ENCODE data around the gene CNGA2. TPM values are rescaled to one million over a fixed set of nuclear protein-coding genes. Genes with fewer than 3 reads are reported as not detected.
"Not testable (repeated sequence)": the region's sequence is repeated elsewhere in the genome, so short reads cannot be mapped to it uniquely, and the experiment has no call there.

CNGA2 gene
- not detected for total RNA-seq
- not detected for polyA plus RNA-seq (ENCODE audit: insufficient read length in 2 of 2)
- long read RNA-seq, donor 1 = 0 reads
- long read RNA-seq, donor 2 = 0 reads
- long read RNA-seq, donor 3 = 0 reads
- long read RNA-seq, donor 4 = 0 reads

GRCh38 chrX:151734446-151734845 lies at the start of gene CNGA2:
CNGA2 (plus strand) TSS chrX:151734746; CDS start chrX:151738484, 3,738 bp downstream.
- no peaks in the 10 kb centered on the region for H3K4me1 ChIP-seq (ENCODE audit: control insufficient read depth, insufficient read depth, low read length)
- no peak for DNase-seq (ENCODE audit: low read depth in 4 of 6, low spot score in 6 of 6)
- H3K27me3 ChIP-seq (ENCODE audit: control insufficient read depth, insufficient read depth, low read length) = no peaks in the 10 kb centered on the region
- H3K9me3 ChIP-seq (ENCODE audit: control insufficient read depth, insufficient read depth, low read length) = no peaks in the 10 kb centered on the region
- H3K4me3 ChIP-seq (ENCODE audit: low read depth, low read length) = no peak within 1 kb of the TSS
- no peak within 1 kb of the TSS for H3K27ac ChIP-seq (ENCODE audit: low read depth, low read length)
- no peaks in the 10 kb centered on the region for H3K36me3 ChIP-seq (ENCODE audit: control insufficient read depth, insufficient read depth, low read length)
- WGBS (ENCODE audit: insufficient coverage) = 56% methylated on average over 4 of the region's 4 CpGs

DNA sequence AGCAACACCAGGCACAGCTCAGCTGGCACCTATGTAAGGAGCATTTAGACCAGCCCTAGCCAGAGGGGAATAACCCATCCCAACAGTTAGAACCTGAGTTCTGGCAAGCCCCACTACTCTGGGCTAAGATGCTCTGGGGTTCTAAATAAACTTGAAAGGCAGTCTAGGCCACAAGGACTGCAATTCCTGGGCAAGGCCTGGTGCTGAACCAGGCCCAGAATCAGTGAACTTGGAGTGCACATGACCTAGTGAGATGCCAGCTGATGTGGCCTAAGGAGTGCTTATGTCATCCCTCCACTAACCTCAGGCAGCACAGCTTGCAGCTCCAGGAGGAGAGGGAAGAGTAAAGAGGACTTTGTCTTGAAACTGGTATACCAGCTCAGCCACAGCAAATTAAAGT lies 46.9 kb upstream of the CNGA2 start:
- Histone ChIP-seq H3K36me3 (ENCODE audit: control insufficient read depth, insufficient read depth, low read length) (no peaks in the 10 kb centered on the region), H3K27ac (ENCODE audit: low read depth, low read length) (no peak overlapping the region), H3K4me3 (ENCODE audit: low read depth, low read length) (no peak overlapping the region), H3K9me3 (ENCODE audit: control insufficient read depth, insufficient read depth, low read length) (no peaks in the 10 kb centered on the region), H3K27me3 (ENCODE audit: control insufficient read depth, insufficient read depth, low read length) (no peaks in the 10 kb centered on the region), H3K4me1 (ENCODE audit: control insufficient read depth, insufficient read depth, low read length) (no peaks in the 10 kb centered on the region)
- no peak for DNase-seq (ENCODE audit: low read depth in 4 of 6, low spot score in 6 of 6)

DNA sequence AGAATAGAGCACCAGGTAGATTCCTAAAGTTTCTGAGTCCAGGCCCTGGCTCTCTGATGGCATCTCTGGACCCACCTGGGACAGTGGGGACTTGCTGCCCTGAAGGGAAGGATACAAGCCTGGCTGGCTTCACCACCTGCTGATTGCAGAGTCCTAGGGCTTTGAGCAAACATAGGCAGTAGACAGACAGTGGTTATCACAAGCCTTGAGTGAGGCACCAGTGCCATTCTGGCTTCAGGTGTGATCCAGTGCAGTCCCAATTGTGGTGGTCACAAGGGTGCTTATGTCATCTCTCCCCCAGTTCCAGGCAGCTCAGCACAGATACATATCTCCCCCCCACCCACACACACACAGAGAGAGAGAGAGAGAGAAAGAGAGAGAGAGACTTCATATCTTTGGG lies 45.9 kb upstream of the CNGA2 start:
- no peaks in the 10 kb centered on the region for H3K36me3 ChIP-seq (ENCODE audit: control insufficient read depth, insufficient read depth, low read length)
- DNase-seq (ENCODE audit: low read depth in 4 of 6, low spot score in 6 of 6) = no peak
- no peak overlapping the region for H3K27ac ChIP-seq (ENCODE audit: low read depth, low read length)
- no peaks in the 10 kb centered on the region for H3K27me3 ChIP-seq (ENCODE audit: control insufficient read depth, insufficient read depth, low read length)
- no peak overlapping the region for H3K4me3 ChIP-seq (ENCODE audit: low read depth, low read length)
- no peaks in the 10 kb centered on the region for H3K4me1 ChIP-seq (ENCODE audit: control insufficient read depth, insufficient read depth, low read length)
- H3K9me3 ChIP-seq (ENCODE audit: control insufficient read depth, insufficient read depth, low read length) = no peaks in the 10 kb centered on the region

- no peak for DNase-seq (ENCODE audit: low read depth in 4 of 6, low spot score in 6 of 6)
- no peak overlapping the region for H3K27ac ChIP-seq (ENCODE audit: low read depth, low read length)
- H3K4me3 ChIP-seq (ENCODE audit: low read depth, low read length) = no peak overlapping the region
- H3K36me3 ChIP-seq (ENCODE audit: control insufficient read depth, insufficient read depth, low read length) = no peaks in the 10 kb centered on the region
- H3K9me3 ChIP-seq (ENCODE audit: control insufficient read depth, insufficient read depth, low read length) = no peaks in the 10 kb centered on the region
- peaks cover 19% of the 10 kb centered on the region for H3K4me1 ChIP-seq (ENCODE audit: control insufficient read depth, insufficient read depth, low read length)
- H3K27me3 ChIP-seq (ENCODE audit: control insufficient read depth, insufficient read depth, low read length) = no peaks in the 10 kb centered on the region
- WGBS (ENCODE audit: insufficient coverage) = 87% methylated on average over 6 of the region's 6 CpGs
These were observed 41.7 kb upstream of the CNGA2 start for GRCh38 chrX:151692825-151693224.

GRCh38 chrX:151694121-151694520 lies 40.4 kb upstream of the CNGA2 start:
- Histone ChIP-seq H3K9me3 (ENCODE audit: control insufficient read depth, insufficient read depth, low read length) (no peaks in the 10 kb centered on the region), H3K4me3 (ENCODE audit: low read depth, low read length) (no peak overlapping the region), H3K27me3 (ENCODE audit: control insufficient read depth, insufficient read depth, low read length) (no peaks in the 10 kb centered on the region), H3K36me3 (ENCODE audit: control insufficient read depth, insufficient read depth, low read length) (no peaks in the 10 kb centered on the region), H3K27ac (ENCODE audit: low read depth, low read length) (no peak overlapping the region), H3K4me1 (ENCODE audit: control insufficient read depth, insufficient read depth, low read length) (peaks cover 19% of the 10 kb centered on the region)
- DNase-seq (ENCODE audit: low read depth in 4 of 6, low spot score in 6 of 6) = no peak
- 70% methylated on average over 7 of the region's 12 CpGs for WGBS (ENCODE audit: insufficient coverage)

GRCh38 chrX:151694661-151695582 lies 39.6 kb upstream of the CNGA2 start, which contains the start of gene PRRG3:
PRRG3 (plus strand) TSS chrX:151695458; CDS start chrX:151698815, 3,357 bp downstream.
- no peaks in the 10 kb centered on the region for H3K9me3 ChIP-seq (ENCODE audit: control insufficient read depth, insufficient read depth, low read length)
- WGBS (ENCODE audit: insufficient coverage) = 23% methylated on average over 91 of the region's 100 CpGs
- no peaks in the 10 kb centered on the region for H3K27me3 ChIP-seq (ENCODE audit: control insufficient read depth, insufficient read depth, low read length)
- H3K4me3 ChIP-seq (ENCODE audit: low read depth, low read length) = peak within 1 kb of the TSS; percentile 26
- H3K4me1 ChIP-seq (ENCODE audit: control insufficient read depth, insufficient read depth, low read length) = peaks cover 19% of the 10 kb centered on the region
- DNase-seq (ENCODE audit: low read depth in 4 of 6, low spot score in 6 of 6) = peak in 2 of 6 donors; percentile 41 to 68
- no peak within 1 kb of the TSS for H3K27ac ChIP-seq (ENCODE audit: low read depth, low read length)
- H3K36me3 ChIP-seq (ENCODE audit: control insufficient read depth, insufficient read depth, low read length) = peaks cover 2% of the 10 kb centered on the region

DNA sequence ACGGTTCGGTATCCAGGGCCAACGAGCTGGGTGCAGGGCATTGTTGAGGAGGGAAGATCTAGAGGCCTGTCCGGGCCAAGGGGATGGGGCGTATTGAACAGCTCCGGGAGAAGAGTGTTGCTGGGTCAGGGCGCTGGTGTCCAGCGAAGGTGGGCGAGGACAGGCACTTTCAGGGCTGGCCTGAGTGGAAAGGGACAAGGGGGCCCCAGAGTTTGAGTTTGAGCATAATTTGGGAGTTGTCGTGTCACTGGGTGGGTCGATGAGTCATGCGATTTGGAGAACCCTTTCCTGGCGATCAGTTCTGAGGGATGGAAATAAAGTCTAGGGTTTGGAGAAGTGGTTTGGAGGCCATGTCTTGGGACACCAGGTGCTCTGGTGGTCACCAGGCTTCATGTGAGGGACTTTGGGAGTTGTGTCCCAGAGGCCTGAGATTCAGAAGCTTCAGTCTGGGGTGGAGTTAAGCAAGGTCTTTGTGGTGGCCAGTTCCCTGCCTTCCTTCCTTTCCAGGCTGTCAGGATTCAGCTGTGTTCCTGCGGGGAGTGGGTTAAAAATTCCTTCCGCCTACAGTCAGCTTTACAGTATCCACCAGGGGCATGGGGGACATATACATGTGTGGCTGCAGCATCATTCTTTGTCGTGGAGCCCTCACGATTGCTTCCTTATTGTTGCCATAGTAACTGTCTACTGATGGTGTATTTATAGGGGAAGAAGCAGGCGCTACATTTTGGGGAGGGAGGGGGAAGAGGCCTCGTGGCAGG lies 38.8 kb upstream of the CNGA2 start:
- Histone ChIP-seq H3K4me1 (ENCODE audit: control insufficient read depth, insufficient read depth, low read length) (peaks cover 19% of the 10 kb centered on the region), H3K27me3 (ENCODE audit: control insufficient read depth, insufficient read depth, low read length) (no peaks in the 10 kb centered on the region), H3K36me3 (ENCODE audit: control insufficient read depth, insufficient read depth, low read length) (peaks cover 10% of the 10 kb centered on the region), H3K27ac (ENCODE audit: low read depth, low read length) (no peak overlapping the region), H3K4me3 (ENCODE audit: low read depth, low read length) (peak overlapping the region; percentile 26), H3K9me3 (ENCODE audit: control insufficient read depth, insufficient read depth, low read length) (no peaks in the 10 kb centered on the region)
- 40% methylated on average over 17 of the region's 19 CpGs for WGBS (ENCODE audit: insufficient coverage)
- peak in 2 of 6 donors; percentile 65 to 85 for DNase-seq (ENCODE audit: low read depth in 4 of 6, low spot score in 6 of 6)

- peaks cover 19% of the 10 kb centered on the region for H3K4me1 ChIP-seq (ENCODE audit: control insufficient read depth, insufficient read depth, low read length)
- H3K36me3 ChIP-seq (ENCODE audit: control insufficient read depth, insufficient read depth, low read length) = peaks cover 12% of the 10 kb centered on the region
- not testable (repeated sequence) for DNase-seq (ENCODE audit: low read depth in 4 of 6, low spot score in 6 of 6); H3K27me3 ChIP-seq (ENCODE audit: control insufficient read depth, insufficient read depth, low read length); H3K27ac ChIP-seq (ENCODE audit: low read depth, low read length); H3K4me3 ChIP-seq (ENCODE audit: low read depth, low read length); H3K9me3 ChIP-seq (ENCODE audit: control insufficient read depth, insufficient read depth, low read length)
- no CpG with 5 or more reads among the region's 8 CpGs for WGBS (ENCODE audit: insufficient coverage)
These were observed 37.5 kb upstream of the CNGA2 start for GRCh38 chrX:151697082-151697481.

DNA sequence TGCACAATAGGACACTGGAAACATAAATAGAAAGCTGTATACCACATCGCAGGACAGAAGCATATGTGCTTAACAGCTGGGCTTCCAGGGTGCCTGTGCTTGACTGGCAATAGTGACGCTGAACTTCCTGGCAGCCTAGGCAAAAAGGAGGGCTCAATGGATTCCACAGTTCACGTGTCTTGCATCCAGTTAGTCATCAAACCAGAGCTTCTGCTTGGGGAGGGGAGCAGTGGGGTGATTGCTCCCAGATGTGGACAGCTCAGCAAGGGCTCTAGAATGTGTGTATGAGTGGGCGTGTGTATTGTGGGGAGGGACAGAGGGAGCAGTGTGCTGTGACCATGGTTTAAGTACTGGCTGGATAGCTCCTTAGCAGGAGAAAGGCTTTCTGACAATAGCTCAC lies 37.0 kb upstream of the CNGA2 start:
- peak in 1 of 6 donors; percentile 17 for DNase-seq (ENCODE audit: low read depth in 4 of 6, low spot score in 6 of 6)
- H3K4me1 ChIP-seq (ENCODE audit: control insufficient read depth, insufficient read depth, low read length) = peaks cover 19% of the 10 kb centered on the region
- peaks cover 12% of the 10 kb centered on the region for H3K36me3 ChIP-seq (ENCODE audit: control insufficient read depth, insufficient read depth, low read length)
- H3K27me3 ChIP-seq (ENCODE audit: control insufficient read depth, insufficient read depth, low read length) = no peaks in the 10 kb centered on the region
- no peaks in the 10 kb centered on the region for H3K9me3 ChIP-seq (ENCODE audit: control insufficient read depth, insufficient read depth, low read length)
- no peak overlapping the region for H3K27ac ChIP-seq (ENCODE audit: low read depth, low read length)
- no peak overlapping the region for H3K4me3 ChIP-seq (ENCODE audit: low read depth, low read length)
- 68% methylated on average over 4 of the region's 4 CpGs for WGBS (ENCODE audit: insufficient coverage)

Measured in spinal cord (tissue), 10 donors.